CD4-positive, alpha-beta memory T cell (primary cell): Measurements from ENCODE around the gene FMN2. TPM values are rescaled to one million over a fixed set of nuclear protein-coding genes. Genes with fewer than 3 reads are reported as not detected.

ENCODE experiments used
- CTCF ChIA-PET: fragments of 350-600 bp; sonication (Branson Sonifier 250); formaldehyde crosslinking; loops from one replicate; lab custom pipeline; 2021; ENCODE audit warnings: inconsistent platforms; ENCODE audit not compliant: partially characterized antibody; lab: Charles Lee
- POLR2A ChIA-PET: fragments of 350-600 bp; sonication (Branson Sonifier 250); formaldehyde crosslinking; loops from one replicate; lab custom pipeline; 2021; ENCODE audit not compliant: partially characterized antibody; lab: Charles Lee
- DNase-seq, 5 donors: peaks; one replicate each; pipeline versions ENCODE4 v3.0.0 to v3.0.0-alpha.2; 2020 to 2022; ENCODE audit warnings: mixed read lengths in 1 of 5
- H3K27ac ChIP-seq: one replicate; pipeline ENCODE4 v1.7.0; 2013; ENCODE audit warnings: low read depth, low read length
- H3K27me3 ChIP-seq: 2 replicates; pipeline ENCODE4 v1.7.0; 2013; ENCODE audit warnings: mild to moderate bottlenecking, low read length, moderate library complexity; ENCODE audit not compliant: insufficient read depth
- H3K36me3 ChIP-seq: 2 replicates; pipeline ENCODE4 v1.7.0; 2013; ENCODE audit warnings: mild to moderate bottlenecking, low read length, moderate library complexity; ENCODE audit not compliant: insufficient read depth
- H3K4me1 ChIP-seq: 2 replicates; pipeline ENCODE4 v1.7.0; 2013; ENCODE audit warnings: mild to moderate bottlenecking, low read length, moderate library complexity; ENCODE audit not compliant: insufficient read depth
- H3K4me3 ChIP-seq, 2 donors: one replicate each; pipeline ENCODE4 v1.7.0; 2013; ENCODE audit warnings: low read length in 2 of 2, mild to moderate bottlenecking in 1 of 2
- H3K9me3 ChIP-seq, 2 donors: one replicate each; pipeline ENCODE4 v1.7.0; 2013; ENCODE audit warnings: low read length in 2 of 2, control low read depth in 1 of 2; ENCODE audit not compliant: control insufficient read depth in 1 of 2
- H3K27ac Mint-ChIP-seq, 7 donors: one replicate each; pipeline ENCODE4 v1.8.0; 2020 to 2021; ENCODE audit warnings: mixed read lengths in 7 of 7, mild to moderate bottlenecking in 6 of 7, inconsistent platforms in 3 of 7, moderate library complexity in 3 of 7
- H3K27me3 Mint-ChIP-seq, 2 donors: one replicate each; pipeline ENCODE4 v1.8.0; 2020 to 2021; ENCODE audit warnings: mixed read lengths in 2 of 2
- H3K36me3 Mint-ChIP-seq, 2 donors: one replicate each; pipeline ENCODE4 v1.8.0; 2020 to 2021; ENCODE audit warnings: mixed read lengths in 2 of 2, inconsistent platforms in 1 of 2, mild to moderate bottlenecking in 1 of 2
- H3K4me1 Mint-ChIP-seq, 4 donors: one replicate each; pipeline ENCODE4 v1.8.0; 2020 to 2021; ENCODE audit warnings: mixed read lengths in 4 of 4, mild to moderate bottlenecking in 1 of 4
- H3K4me3 Mint-ChIP-seq, 8 donors: one replicate each; pipeline ENCODE4 v1.8.0; 2020 to 2021; ENCODE audit warnings: mixed read lengths in 8 of 8, mild to moderate bottlenecking in 7 of 8, moderate library complexity in 6 of 8, inconsistent platforms in 3 of 8
- H3K9me3 Mint-ChIP-seq, 8 donors: one replicate each; pipeline ENCODE4 v1.8.0; 2020 to 2021; ENCODE audit warnings: mixed read lengths in 8 of 8, mild to moderate bottlenecking in 5 of 8, inconsistent platforms in 3 of 8, moderate library complexity in 1 of 8
- intact Hi-C: fragments of 100-400 bp; cut with micrococcal nuclease; formaldehyde crosslinking; loops from one replicate; pipeline ENCODE4 v1.15.1; 2023
- polyA plus RNA-seq, 2 donors: library from polyadenylated mRNA; unstranded; fragments of 300-500 nt; fragmentation: Illumina TruSeq; gene quantifications; one replicate each; pipeline ENCODE4 v1.2.3, GENCODE V29; 2021
- total RNA-seq, 2 experiments: library from RNA; stranded (reverse); gene quantifications; one replicate each; pipeline ENCODE4 v1.2.3, GENCODE V29; 2021

FMN2 gene
- total and polyA plus RNA-seq, 4 experiments from 2014 or later, result not detected

DNA sequence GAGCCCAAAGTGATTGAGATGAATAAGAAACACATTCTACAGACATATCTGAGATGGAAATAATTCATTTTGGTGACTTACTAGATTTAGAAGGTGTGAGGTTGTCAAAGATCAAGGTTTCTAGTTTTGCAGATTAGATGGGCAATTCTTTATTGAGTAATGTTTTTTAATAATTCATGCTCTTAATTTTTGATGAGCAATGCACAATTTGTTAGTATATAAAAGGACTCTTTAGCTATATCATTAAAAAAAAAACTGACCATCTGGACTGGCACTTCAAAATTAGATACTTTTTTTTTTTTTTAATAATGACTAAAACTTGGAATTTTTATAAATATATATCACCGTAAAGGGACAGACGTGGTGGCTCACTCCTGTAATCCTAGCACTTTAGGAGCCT lies 63.9 kb downstream of the FMN2 start:
- POLR2A ChIA-PET, result no interaction called here
- intact Hi-C loops, result no loop called here
- H3K4me3 Mint-ChIP-seq, result no peak overlapping the region

DNA sequence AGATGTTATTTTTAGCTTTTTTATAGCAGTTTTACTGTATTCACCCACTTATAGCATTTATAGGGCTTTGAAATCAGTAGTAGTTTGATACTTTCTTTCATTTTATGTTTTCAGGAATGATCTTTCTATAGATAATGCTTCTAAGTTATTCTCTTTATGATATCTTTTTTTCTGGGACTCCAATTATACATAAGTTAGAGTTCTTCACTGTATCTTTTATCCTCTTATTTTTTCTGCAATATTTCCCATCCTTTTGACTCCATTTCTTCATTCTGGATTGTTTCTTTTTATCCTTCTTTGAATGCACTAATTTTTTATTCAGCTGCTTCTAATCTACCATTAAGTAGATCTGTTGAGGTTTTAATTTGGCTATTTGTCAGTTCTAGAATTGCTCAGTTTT lies 73.1 kb downstream of the FMN2 start:
- ChIA-PET CTCF (interaction anchor here (1.2 kb wide), 1 partner anchor 15 kb away, joined by 4 read pairs; no protein-coding TSS in a partner anchor), POLR2A (no interaction called here)
- DNase-seq, result no peak
- Mint-ChIP-seq H3K27ac (no peak overlapping the region), H3K27me3 (no peaks in the 10 kb centered on the region), H3K4me3 (no peak overlapping the region), H3K9me3 (peaks cover 0 to 15% (median 10%) of the 10 kb centered on the region in 8 donors), H3K36me3 (no peaks in the 10 kb centered on the region), H3K4me1 (no peaks in the 10 kb centered on the region)
- no peaks in the 10 kb centered on the region for H3K27me3 ChIP-seq
- H3K36me3 ChIP-seq, result no peaks in the 10 kb centered on the region
- no peaks in the 10 kb centered on the region for H3K4me1 ChIP-seq
- no peak overlapping the region for H3K4me3 ChIP-seq
- no peak overlapping the region for H3K27ac ChIP-seq
- intact Hi-C loops, result no loop called here
- no peaks in the 10 kb centered on the region for H3K9me3 ChIP-seq

More for the DNA sequence above, 63.9 kb downstream of the FMN2 start:
- no peaks in the 10 kb centered on the region for H3K36me3 Mint-ChIP-seq
- H3K4me1 Mint-ChIP-seq, result no peaks in the 10 kb centered on the region
- Histone ChIP-seq H3K9me3 (no peaks in the 10 kb centered on the region), H3K36me3 (no peaks in the 10 kb centered on the region), H3K27me3 (no peaks in the 10 kb centered on the region), H3K4me1 (no peaks in the 10 kb centered on the region), H3K4me3 (no peak overlapping the region), H3K27ac (no peak overlapping the region)
- DNase-seq, result no peak
- H3K27ac Mint-ChIP-seq, result no peak overlapping the region
- CTCF ChIA-PET, result no interaction called here
- peaks cover 0 to 7% (median 0%) of the 10 kb centered on the region in 8 donors for H3K9me3 Mint-ChIP-seq
- H3K27me3 Mint-ChIP-seq, result peaks cover 0 to 5% of the 10 kb centered on the region in 2 donors

DNA sequence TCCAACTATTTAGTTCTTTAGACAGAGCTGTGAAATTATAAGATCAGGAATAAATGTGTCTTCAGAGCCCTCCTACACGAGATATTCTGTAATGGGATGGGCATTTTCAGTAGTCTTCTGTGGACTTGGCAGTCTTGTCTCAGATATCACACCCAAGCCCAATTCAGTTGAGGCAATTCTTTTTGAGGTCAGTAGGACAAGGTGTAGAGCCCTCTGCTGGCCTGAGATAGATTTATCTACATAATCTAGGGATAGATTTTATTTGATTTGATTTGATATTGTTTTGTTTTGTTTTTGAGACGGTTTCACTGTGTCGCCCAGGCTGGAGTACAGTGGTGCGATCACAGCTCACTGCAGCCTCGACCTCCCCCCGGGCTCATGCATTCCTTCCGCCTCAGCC lies 77.5 kb downstream of the FMN2 start:
- POLR2A ChIA-PET, result no interaction called here
- H3K9me3 Mint-ChIP-seq, result peaks cover 0 to 14% (median 7%) of the 10 kb centered on the region in 8 donors
- peaks cover 0 to 3% of the 10 kb centered on the region in 2 donors for H3K27me3 Mint-ChIP-seq
- DNase-seq, result no peak
- H3K4me1 Mint-ChIP-seq, result no peaks in the 10 kb centered on the region
- H3K4me3 ChIP-seq, result no peak overlapping the region
- no peaks in the 10 kb centered on the region for H3K36me3 ChIP-seq
- H3K9me3 ChIP-seq, result no peaks in the 10 kb centered on the region
- intact Hi-C loops, result no loop called here
- CTCF ChIA-PET, result no interaction called here
- no peak overlapping the region for H3K4me3 Mint-ChIP-seq
- H3K27me3 ChIP-seq, result no peaks in the 10 kb centered on the region
- no peaks in the 10 kb centered on the region for H3K4me1 ChIP-seq
- H3K36me3 Mint-ChIP-seq, result no peaks in the 10 kb centered on the region
- H3K27ac ChIP-seq, result no peak overlapping the region
- H3K27ac Mint-ChIP-seq, result no peak overlapping the region

DNA sequence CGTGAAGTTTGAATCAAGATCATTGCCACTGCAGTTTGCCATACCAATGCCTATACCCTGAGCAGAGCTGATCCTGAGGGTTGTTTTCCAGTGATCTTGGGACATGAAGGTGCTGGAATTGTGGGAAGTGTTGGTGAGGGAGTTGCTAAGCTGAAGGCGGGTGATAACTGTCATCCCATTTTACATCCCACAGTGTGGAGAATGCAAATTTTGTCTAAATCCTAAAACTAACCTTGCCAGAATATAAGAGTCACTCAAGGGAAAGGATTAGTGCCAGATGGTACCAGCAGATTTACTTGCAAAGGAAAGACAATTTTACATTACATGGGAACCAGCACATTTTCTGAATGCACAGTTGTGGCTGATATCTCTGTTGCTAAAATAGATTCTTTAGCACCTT lies 78.6 kb downstream of the FMN2 start:
- ChIA-PET POLR2A (no interaction called here), CTCF (no interaction called here)
- no peak for DNase-seq
- no peaks in the 10 kb centered on the region for H3K9me3 ChIP-seq
- H3K27ac ChIP-seq, result no peak overlapping the region
- H3K4me3 ChIP-seq, result no peak overlapping the region
- no peaks in the 10 kb centered on the region for H3K36me3 ChIP-seq
- no peaks in the 10 kb centered on the region for H3K27me3 ChIP-seq
- Mint-ChIP-seq H3K27me3 (peaks cover 0 to 3% of the 10 kb centered on the region in 2 donors), H3K4me1 (no peaks in the 10 kb centered on the region), H3K4me3 (no peak overlapping the region), H3K9me3 (peaks cover 0 to 10% (median 3%) of the 10 kb centered on the region in 8 donors), H3K27ac (peak overlapping the region in 1 of 7 donors; percentile 2), H3K36me3 (no peaks in the 10 kb centered on the region)
- intact Hi-C loops, result no loop called here
- H3K4me1 ChIP-seq, result no peaks in the 10 kb centered on the region

DNA sequence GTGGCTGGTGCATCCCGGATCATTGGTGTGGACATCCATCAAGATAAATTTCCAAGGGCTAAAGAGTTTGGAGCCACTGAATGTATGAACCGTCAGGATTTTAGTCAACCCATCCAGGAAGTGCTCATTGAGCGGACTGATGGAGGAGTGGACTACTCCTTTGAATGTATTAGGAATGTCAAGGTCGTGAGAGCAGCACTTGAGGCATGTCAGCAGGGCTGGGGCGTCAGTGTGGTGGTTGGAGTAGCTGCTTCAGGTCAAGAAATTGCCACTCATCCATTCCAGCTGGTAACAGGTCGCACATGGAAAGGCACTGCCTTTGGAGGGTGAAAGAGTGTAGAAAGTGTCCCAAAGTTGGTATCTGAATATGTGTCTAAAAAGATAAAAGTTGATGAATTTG lies 79.1 kb downstream of the FMN2 start:
- Mint-ChIP-seq H3K9me3 (peaks cover 0 to 5% (median under 1%) of the 10 kb centered on the region in 8 donors), H3K36me3 (no peaks in the 10 kb centered on the region), H3K27me3 (peaks cover 0 to 3% of the 10 kb centered on the region in 2 donors), H3K4me1 (no peaks in the 10 kb centered on the region), H3K4me3 (no peak overlapping the region), H3K27ac (no peak overlapping the region)
- Histone ChIP-seq H3K4me3 (no peak overlapping the region), H3K27ac (no peak overlapping the region), H3K36me3 (no peaks in the 10 kb centered on the region), H3K4me1 (no peaks in the 10 kb centered on the region), H3K9me3 (no peaks in the 10 kb centered on the region), H3K27me3 (no peaks in the 10 kb centered on the region)
- ChIA-PET CTCF (interaction anchor here (1.0 kb wide), 1 partner anchor 17 kb away, joined by 3 read pairs; no protein-coding TSS in a partner anchor), POLR2A (no interaction called here)
- DNase-seq, result no peak
- intact Hi-C loops, result no loop called here

DNA sequence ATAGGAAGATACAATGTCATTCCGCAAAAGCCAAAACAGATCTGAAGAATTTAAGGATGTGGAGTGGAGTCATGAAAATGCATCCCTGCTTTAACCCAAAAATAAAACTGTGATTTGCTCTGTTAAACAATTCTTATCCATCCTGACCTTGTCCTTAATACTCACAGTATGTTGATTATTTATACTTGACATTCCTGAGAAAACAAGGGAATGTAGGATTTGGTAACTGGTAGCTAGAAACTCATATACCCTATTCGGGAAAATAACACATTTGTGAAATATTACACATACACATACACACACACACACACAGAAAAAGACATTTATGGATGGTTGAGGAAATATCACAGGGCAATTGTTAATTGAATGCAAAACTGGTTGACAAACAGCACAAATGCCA lies 80.2 kb downstream of the FMN2 start:
- Histone ChIP-seq H3K36me3 (no peaks in the 10 kb centered on the region), H3K27ac (no peak overlapping the region), H3K27me3 (no peaks in the 10 kb centered on the region), H3K4me3 (no peak overlapping the region), H3K9me3 (no peaks in the 10 kb centered on the region), H3K4me1 (no peaks in the 10 kb centered on the region)
- intact Hi-C loops, result no loop called here
- ChIA-PET CTCF (no interaction called here), POLR2A (no interaction called here)
- Mint-ChIP-seq H3K27ac (no peak overlapping the region), H3K36me3 (no peaks in the 10 kb centered on the region), H3K4me3 (no peak overlapping the region), H3K9me3 (peaks cover 0 to 4% (median 0%) of the 10 kb centered on the region in 8 donors), H3K4me1 (no peaks in the 10 kb centered on the region), H3K27me3 (peaks cover 0 to 3% of the 10 kb centered on the region in 2 donors)
- no peak for DNase-seq

DNA sequence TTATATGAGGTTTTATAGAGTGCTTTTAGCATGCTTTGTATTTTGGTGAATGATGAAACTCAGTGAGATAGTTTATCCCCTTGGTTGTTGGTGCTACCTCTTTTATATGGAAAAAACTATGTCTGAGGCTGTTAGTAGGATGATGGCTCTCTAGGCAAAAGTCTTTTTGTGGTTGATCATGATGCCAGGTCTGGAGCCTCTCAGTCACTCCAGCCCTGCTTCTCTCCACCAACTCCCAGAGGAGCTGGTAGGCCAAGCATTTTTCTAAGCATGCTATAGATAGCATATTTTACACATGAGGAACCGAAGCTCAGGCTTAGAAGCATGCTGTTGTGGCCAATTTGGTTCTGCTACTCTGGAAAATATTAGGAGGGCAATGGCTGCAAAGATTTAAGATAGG lies 82.2 kb downstream of the FMN2 start:
- H3K4me3 Mint-ChIP-seq, result no peak overlapping the region
- peaks cover 0 to 3% (median 0%) of the 10 kb centered on the region in 8 donors for H3K9me3 Mint-ChIP-seq

DNA sequence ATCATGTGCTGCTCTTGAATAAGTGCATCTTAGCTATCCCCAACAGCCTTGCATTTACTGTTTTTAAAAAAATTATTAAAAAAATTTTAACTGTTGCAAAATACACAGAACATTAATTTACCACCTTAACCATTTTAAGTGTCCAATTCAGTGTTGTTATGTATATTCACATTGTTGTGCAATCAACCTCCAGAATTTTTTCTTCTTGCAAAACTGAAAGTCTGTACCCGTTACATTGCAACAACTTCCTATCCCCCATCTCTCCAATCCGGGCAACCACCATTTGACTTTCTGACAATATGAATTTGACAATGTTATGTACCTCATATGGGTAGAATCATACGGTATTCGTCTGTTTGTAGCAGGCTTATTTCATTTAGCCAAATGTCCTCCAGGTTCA lies 83.1 kb downstream of the FMN2 start:
- CTCF ChIA-PET, result no interaction called here
- intact Hi-C loops, result no loop called here
- POLR2A ChIA-PET, result no interaction called here
- Histone ChIP-seq H3K4me1 (no peaks in the 10 kb centered on the region), H3K36me3 (no peaks in the 10 kb centered on the region), H3K27ac (no peak overlapping the region), H3K9me3 (no peaks in the 10 kb centered on the region), H3K27me3 (no peaks in the 10 kb centered on the region), H3K4me3 (no peak overlapping the region)
- H3K27me3 Mint-ChIP-seq, result peaks cover 0 to 3% of the 10 kb centered on the region in 2 donors
- DNase-seq, result no peak
- no peak overlapping the region for H3K4me3 Mint-ChIP-seq
- no peak overlapping the region for H3K27ac Mint-ChIP-seq
- H3K4me1 Mint-ChIP-seq, result no peaks in the 10 kb centered on the region
- peaks cover 0 to 3% (median 0%) of the 10 kb centered on the region in 8 donors for H3K9me3 Mint-ChIP-seq
- H3K36me3 Mint-ChIP-seq, result no peaks in the 10 kb centered on the region

More for the DNA sequence above, 82.2 kb downstream of the FMN2 start:
- Histone ChIP-seq H3K4me1 (no peaks in the 10 kb centered on the region), H3K27ac (no peak overlapping the region), H3K36me3 (no peaks in the 10 kb centered on the region), H3K27me3 (no peaks in the 10 kb centered on the region), H3K4me3 (no peak overlapping the region), H3K9me3 (no peaks in the 10 kb centered on the region)
- Mint-ChIP-seq H3K27me3 (peaks cover 0 to 3% of the 10 kb centered on the region in 2 donors), H3K4me1 (no peaks in the 10 kb centered on the region), H3K27ac (no peak overlapping the region), H3K36me3 (no peaks in the 10 kb centered on the region)
- intact Hi-C loops, result no loop called here
- ChIA-PET POLR2A (no interaction called here), CTCF (no interaction called here)
- no peak for DNase-seq
